ENCODE results near the gene SNAPC2.

SNAPC2 gene

DNA sequence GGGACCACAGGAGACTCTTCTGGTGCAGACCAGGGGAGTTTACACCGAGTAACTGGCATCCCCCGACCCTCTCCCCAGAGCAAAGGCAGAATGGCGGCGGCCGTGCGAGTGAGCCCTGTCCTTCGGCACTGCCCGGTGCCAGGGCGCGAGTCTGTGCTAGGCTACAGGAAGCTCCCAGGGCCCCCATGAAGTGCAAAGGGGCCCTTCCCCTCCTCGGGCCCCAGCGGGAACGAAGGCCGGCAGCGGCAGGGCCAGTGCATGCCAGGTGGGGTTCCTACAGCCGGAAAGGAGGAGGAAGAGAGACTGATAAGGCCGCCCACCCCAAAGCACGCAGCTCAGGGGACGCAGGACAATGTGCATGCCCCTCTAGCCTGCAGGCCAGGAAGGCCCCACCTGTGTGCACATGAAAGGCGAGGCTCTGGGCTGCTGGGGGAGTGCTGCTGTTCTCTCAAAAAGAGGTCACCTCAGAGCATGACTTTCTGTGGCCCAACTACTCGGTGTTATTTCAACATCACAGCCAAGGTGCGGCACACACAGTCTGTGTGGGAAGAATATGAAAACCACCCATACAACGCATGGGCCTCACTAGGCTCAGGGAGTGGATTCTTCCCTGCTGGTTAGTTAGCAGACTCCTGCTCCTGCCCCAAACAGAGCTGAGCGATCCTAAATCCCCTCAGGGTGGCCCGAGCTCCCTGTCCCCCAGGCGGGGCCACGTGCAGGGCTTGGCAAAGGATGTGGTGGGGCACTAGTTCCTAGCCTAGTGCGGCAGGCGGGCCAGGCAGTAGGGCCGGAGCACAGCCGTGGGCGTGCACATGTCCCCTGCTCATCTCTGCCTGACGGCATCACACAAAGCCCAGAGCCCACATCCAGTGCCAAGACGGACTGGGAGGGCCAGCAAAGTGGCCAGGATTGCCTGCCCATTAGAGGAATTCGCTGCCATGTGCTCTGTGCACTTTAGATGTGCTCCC, 51.7 kb downstream of the SNAPC2 start:
- no peak for DNase-seq (ENCODE audit: extremely low read depth, low read depth)
- TF ChIP-seq, protein P1, sequence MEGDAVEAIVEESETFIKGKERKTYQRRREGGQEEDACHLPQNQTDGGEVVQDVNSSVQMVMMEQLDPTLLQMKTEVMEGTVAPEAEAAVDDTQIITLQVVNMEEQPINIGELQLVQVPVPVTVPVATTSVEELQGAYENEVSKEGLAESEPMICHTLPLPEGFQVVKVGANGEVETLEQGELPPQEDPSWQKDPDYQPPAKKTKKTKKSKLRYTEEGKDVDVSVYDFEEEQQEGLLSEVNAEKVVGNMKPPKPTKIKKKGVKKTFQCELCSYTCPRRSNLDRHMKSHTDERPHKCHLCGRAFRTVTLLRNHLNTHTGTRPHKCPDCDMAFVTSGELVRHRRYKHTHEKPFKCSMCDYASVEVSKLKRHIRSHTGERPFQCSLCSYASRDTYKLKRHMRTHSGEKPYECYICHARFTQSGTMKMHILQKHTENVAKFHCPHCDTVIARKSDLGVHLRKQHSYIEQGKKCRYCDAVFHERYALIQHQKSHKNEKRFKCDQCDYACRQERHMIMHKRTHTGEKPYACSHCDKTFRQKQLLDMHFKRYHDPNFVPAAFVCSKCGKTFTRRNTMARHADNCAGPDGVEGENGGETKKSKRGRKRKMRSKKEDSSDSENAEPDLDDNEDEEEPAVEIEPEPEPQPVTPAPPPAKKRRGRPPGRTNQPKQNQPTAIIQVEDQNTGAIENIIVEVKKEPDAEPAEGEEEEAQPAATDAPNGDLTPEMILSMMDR (IDR thresholded peaks at IDR 0.05; ENCODE audit: low read depth, low read length), result no peak

Data from AG09319 (cell line).